ENCODE results near the gene CACFD1. TPM values are rescaled to one million over a fixed set of nuclear protein-coding genes. Genes with fewer than 3 reads are reported as not detected.

The CACFD1 gene
- total RNA-seq, 1 experiment from 2014 or later: 22.5 TPM

- Mint-ChIP-seq H3K4me1 (peaks cover 31% of the 10 kb centered on the region), H3K27ac (no peak overlapping the region), H3K27me3 (ENCODE audit: low read depth) (no peaks in the 10 kb centered on the region), H3K4me3 (no peak overlapping the region), H3K9me3 (no peaks in the 10 kb centered on the region), H3K36me3 (peaks cover 4% of the 10 kb centered on the region; the same call in 1 of the 2 replicates)
- ChIA-PET CTCF (interaction anchor here (1.3 to 3.3 kb wide), 2 partner anchors 25 to 40 kb away, joined by 6 to 25 read pairs; partner anchors contain the start of gene ADAMTS13), POLR2A (no interaction called here)
- no peak for ATAC-seq
- DNase-seq (ENCODE audit: low spot score): peak; percentile 10
- TF ChIP-seq ATF3 (CRISPR knock-in tag; conservative IDR thresholded peaks at IDR 0.05): no peak
- no peak for TF ChIP-seq OVOL2 (CRISPR knock-in tag; IDR thresholded peaks at IDR 0.05; ENCODE audit: borderline replicate concordance)
- no peak for TF ChIP-seq ZNF512 (CRISPR knock-in tag; IDR thresholded peaks at IDR 0.05; ENCODE audit: borderline replicate concordance)
- TF ChIP-seq IRF2 (CRISPR knock-in tag; IDR thresholded peaks at IDR 0.05; ENCODE audit: borderline replicate concordance, low read depth): no peak
- TF ChIP-seq PRDM15 (CRISPR knock-in tag; IDR thresholded peaks at IDR 0.05): no peak
- TF ChIP-seq NR3C1 (CRISPR knock-in tag; conservative IDR thresholded peaks at IDR 0.05; ENCODE audit: low read depth): no peak
- no peak for TF ChIP-seq EMX1 (CRISPR knock-in tag; IDR thresholded peaks at IDR 0.05)
- no peak for TF ChIP-seq AR (CRISPR knock-in tag; IDR thresholded peaks at IDR 0.05)
- no peak for TF ChIP-seq HMGA2 (CRISPR knock-in tag; IDR thresholded peaks at IDR 0.05)
- TF ChIP-seq JAZF1 (CRISPR knock-in tag; IDR thresholded peaks at IDR 0.05): no peak
- TF ChIP-seq TEAD4 (CRISPR knock-in tag; IDR thresholded peaks at IDR 0.05): no peak
- no peak for TF ChIP-seq NFYB (CRISPR knock-in tag; conservative IDR thresholded peaks at IDR 0.05; ENCODE audit: low read depth)
- no peak for TF ChIP-seq GABPB1 (CRISPR knock-in tag; IDR thresholded peaks at IDR 0.05)
- TF ChIP-seq AFF4 (CRISPR knock-in tag; IDR thresholded peaks at IDR 0.05; ENCODE audit: borderline replicate concordance): no peak
- TF ChIP-seq SMAD3 (CRISPR knock-in tag; IDR thresholded peaks at IDR 0.05; ENCODE audit: borderline replicate concordance): no peak
- no peak for TF ChIP-seq ATF6 (CRISPR knock-in tag; IDR thresholded peaks at IDR 0.05)
- TF ChIP-seq ETV6 (CRISPR knock-in tag; IDR thresholded peaks at IDR 0.05): no peak
Observed at GRCh38 chr9:133461975-133462374, 2.2 kb downstream of the CACFD1 start.

Data from WTC11 (cell line).